ENCODE measurements around the gene MCM5. TPM values are rescaled to one million over a fixed set of nuclear protein-coding genes. Genes with fewer than 3 reads are reported as not detected.
A peak's percentile ranks its signal among the peaks of the same experiment; 100 is the strongest.

MCM5 gene
- total and polyA plus RNA-seq, 2 experiments from 2014 or later = 26.2 to 82.1 TPM

DNA sequence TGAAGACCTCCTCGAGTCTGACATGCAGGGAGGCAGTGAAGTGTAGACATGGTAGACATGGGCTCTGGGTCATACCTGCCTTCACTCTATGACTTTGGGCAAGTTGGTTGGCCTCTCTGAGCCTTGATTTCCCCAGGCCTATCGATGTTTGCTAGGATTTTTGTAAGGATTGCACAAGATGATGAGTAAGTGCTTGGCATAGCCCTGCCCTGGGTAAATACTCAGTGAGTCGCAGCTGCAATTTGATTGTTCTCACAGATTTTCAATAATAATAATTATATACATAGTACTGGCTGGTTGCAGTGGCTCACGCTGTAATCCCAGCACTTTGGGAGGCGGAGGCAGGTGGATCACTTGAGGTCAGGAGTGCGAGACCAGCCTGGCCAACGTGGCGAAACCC is 18.1 kb downstream of the MCM5 start:
- Histone ChIP-seq H3K9me3 (ENCODE audit: low read depth) (no peaks in the 10 kb centered on the region), H3K4me1 (ENCODE audit: low read depth) (no peaks in the 10 kb centered on the region), H3K27ac (no peak overlapping the region), H3K36me3 (peaks cover 23% of the 10 kb centered on the region), H3K27me3 (no peaks in the 10 kb centered on the region), H3K4me3 (no peak overlapping the region)
- TF ChIP-seq, protein P1, sequence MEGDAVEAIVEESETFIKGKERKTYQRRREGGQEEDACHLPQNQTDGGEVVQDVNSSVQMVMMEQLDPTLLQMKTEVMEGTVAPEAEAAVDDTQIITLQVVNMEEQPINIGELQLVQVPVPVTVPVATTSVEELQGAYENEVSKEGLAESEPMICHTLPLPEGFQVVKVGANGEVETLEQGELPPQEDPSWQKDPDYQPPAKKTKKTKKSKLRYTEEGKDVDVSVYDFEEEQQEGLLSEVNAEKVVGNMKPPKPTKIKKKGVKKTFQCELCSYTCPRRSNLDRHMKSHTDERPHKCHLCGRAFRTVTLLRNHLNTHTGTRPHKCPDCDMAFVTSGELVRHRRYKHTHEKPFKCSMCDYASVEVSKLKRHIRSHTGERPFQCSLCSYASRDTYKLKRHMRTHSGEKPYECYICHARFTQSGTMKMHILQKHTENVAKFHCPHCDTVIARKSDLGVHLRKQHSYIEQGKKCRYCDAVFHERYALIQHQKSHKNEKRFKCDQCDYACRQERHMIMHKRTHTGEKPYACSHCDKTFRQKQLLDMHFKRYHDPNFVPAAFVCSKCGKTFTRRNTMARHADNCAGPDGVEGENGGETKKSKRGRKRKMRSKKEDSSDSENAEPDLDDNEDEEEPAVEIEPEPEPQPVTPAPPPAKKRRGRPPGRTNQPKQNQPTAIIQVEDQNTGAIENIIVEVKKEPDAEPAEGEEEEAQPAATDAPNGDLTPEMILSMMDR (IDR thresholded peaks at IDR 0.05; ENCODE audit: low read depth, low read length) = no peak
- peak in 1 of 2 donors; percentile 27 for DNase-seq (ENCODE audit: low read depth in 1 of 2, low spot score in 1 of 2)

DNA sequence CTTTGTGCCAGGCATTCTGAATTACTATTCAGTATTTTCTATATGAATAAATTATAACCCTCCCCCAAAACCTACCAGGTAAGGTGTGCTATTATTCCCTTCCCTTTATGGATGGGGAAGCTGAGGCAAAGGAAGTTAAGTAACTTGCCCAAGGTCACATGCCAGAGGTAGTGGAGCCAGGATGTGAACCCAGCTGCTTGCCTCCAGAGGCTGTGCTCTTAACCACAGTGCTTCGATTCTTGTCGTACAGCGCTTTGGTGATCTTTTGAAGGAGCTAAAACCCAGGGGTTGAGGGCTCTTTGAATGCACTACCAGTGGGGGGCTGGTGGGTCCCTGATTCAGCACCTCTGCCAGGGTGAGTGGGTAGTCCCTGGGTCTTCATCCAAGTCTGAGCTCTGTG is 18.8 kb downstream of the MCM5 start:
- Histone ChIP-seq H3K27ac (no peak overlapping the region), H3K9me3 (ENCODE audit: low read depth) (no peaks in the 10 kb centered on the region), H3K27me3 (no peaks in the 10 kb centered on the region), H3K4me1 (ENCODE audit: low read depth) (no peaks in the 10 kb centered on the region), H3K36me3 (peaks cover 23% of the 10 kb centered on the region), H3K4me3 (no peak overlapping the region)
- TF ChIP-seq, protein P1 (IDR thresholded peaks at IDR 0.05; ENCODE audit: low read depth, low read length) = no peak
- no peak for DNase-seq (ENCODE audit: low read depth in 1 of 2, low spot score in 1 of 2)

DNA sequence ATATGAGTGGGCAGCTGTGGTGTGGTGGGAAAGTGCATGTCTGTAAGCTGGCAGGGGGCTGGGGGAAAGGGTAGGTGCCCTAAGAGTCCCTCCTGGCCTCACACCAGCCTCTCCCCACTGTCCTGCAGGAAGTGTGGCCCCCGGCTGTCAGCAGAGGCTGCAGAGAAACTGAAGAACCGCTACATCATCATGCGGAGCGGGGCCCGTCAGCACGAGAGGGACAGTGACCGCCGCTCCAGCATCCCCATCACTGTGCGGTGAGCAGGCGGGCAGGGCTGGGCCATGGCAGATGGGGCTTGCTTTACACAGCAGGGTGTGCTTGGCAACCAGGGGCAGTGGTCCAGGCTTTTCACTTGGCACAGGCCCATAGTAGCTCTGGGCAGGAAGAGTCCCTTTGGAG is 19.8 kb downstream of the MCM5 start:
- Histone ChIP-seq H3K4me1 (ENCODE audit: low read depth) (no peaks in the 10 kb centered on the region), H3K27me3 (no peaks in the 10 kb centered on the region), H3K27ac (no peak overlapping the region), H3K4me3 (no peak overlapping the region), H3K36me3 (peaks cover 20% of the 10 kb centered on the region), H3K9me3 (ENCODE audit: low read depth) (no peaks in the 10 kb centered on the region)
- no peak for DNase-seq (ENCODE audit: low read depth in 1 of 2, low spot score in 1 of 2)
- TF ChIP-seq, protein P1 (IDR thresholded peaks at IDR 0.05; ENCODE audit: low read depth, low read length) = no peak

DNA sequence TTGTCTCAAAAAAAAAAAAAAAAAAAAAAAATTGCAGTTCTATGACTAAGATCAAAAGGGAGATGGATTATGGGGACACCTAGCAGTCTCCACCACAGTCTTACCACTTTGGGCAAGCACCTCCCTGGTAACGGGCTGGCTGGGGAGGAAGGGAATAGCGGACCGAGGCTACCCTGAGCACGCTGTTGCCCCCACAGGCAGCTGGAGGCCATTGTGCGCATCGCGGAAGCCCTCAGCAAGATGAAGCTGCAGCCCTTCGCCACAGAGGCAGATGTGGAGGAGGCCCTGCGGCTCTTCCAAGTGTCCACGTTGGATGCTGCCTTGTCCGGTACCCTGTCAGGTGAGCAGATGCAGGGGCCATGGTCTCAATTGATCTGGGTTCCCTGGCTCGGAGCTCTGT is 21.2 kb downstream of the MCM5 start:
- Histone ChIP-seq H3K27me3 (no peaks in the 10 kb centered on the region), H3K27ac (no peak overlapping the region), H3K9me3 (ENCODE audit: low read depth) (no peaks in the 10 kb centered on the region), H3K4me1 (ENCODE audit: low read depth) (no peaks in the 10 kb centered on the region), H3K36me3 (peaks cover 14% of the 10 kb centered on the region), H3K4me3 (no peak overlapping the region)
- DNase-seq (ENCODE audit: low read depth in 1 of 2, low spot score in 1 of 2) = no peak
- TF ChIP-seq, protein P1 (IDR thresholded peaks at IDR 0.05; ENCODE audit: low read depth, low read length) = no peak

DNA sequence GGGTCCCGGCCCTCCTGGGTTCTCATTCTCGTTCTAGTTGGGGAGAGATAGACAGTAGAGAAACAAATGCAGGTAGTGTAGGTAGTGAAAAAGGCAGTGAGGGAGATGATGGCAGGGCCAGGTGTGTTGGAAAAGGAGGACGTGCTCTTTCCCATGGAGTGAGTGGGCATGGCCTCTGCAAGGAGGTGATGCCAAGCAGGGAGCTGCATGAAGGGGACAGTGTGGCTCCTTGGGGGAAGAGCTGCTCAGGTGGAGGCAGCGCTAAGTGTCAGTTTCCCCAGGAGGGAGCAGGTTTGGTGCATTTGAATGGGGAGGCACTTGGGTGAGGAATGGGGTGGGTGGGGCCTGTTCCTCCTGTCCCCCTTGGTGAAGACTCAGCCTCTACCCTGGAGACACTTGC is 22.2 kb downstream of the MCM5 start:
- TF ChIP-seq, protein P1 (IDR thresholded peaks at IDR 0.05; ENCODE audit: low read depth, low read length) = no peak
- no peak overlapping the region for H3K4me3 ChIP-seq
- H3K36me3 ChIP-seq = peaks cover 9% of the 10 kb centered on the region
- H3K27ac ChIP-seq = no peak overlapping the region
- H3K27me3 ChIP-seq = no peaks in the 10 kb centered on the region
- no peak for DNase-seq (ENCODE audit: low read depth in 1 of 2, low spot score in 1 of 2)
- peaks cover 6% of the 10 kb centered on the region for H3K4me1 ChIP-seq (ENCODE audit: low read depth)
- H3K9me3 ChIP-seq (ENCODE audit: low read depth) = no peaks in the 10 kb centered on the region

DNA sequence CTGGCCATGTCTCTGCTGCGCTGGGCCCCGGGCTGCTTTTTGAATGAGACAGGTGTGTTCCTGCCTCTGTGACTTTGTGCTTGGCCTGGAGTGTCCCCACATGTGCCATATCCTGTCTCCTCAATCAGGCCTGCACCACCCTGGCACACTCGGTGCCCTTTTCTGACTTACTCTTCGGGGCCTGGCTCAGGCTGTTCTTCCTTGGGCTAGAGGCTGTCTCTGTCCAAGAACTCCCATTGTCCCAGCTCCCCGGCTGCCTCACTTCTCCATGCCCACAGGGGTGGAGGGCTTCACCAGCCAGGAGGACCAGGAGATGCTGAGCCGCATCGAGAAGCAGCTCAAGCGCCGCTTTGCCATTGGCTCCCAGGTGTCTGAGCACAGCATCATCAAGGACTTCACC is 23.0 kb downstream of the MCM5 start:
- Histone ChIP-seq H3K36me3 (peaks cover 5% of the 10 kb centered on the region), H3K9me3 (ENCODE audit: low read depth) (no peaks in the 10 kb centered on the region), H3K27ac (no peak overlapping the region), H3K27me3 (no peaks in the 10 kb centered on the region), H3K4me1 (ENCODE audit: low read depth) (peaks cover 6% of the 10 kb centered on the region), H3K4me3 (no peak overlapping the region)
- no peak for DNase-seq (ENCODE audit: low read depth in 1 of 2, low spot score in 1 of 2)
- TF ChIP-seq, protein P1 (IDR thresholded peaks at IDR 0.05; ENCODE audit: low read depth, low read length) = no peak
